ENCODE data around the gene MAPK7. TPM values are rescaled to one million over a fixed set of nuclear protein-coding genes. Genes with fewer than 3 reads are reported as not detected.

Gene MAPK7
- total RNA-seq, 4 donors from 2014 or later: 12.9 to 25.2 (median 21.9) TPM

DNA sequence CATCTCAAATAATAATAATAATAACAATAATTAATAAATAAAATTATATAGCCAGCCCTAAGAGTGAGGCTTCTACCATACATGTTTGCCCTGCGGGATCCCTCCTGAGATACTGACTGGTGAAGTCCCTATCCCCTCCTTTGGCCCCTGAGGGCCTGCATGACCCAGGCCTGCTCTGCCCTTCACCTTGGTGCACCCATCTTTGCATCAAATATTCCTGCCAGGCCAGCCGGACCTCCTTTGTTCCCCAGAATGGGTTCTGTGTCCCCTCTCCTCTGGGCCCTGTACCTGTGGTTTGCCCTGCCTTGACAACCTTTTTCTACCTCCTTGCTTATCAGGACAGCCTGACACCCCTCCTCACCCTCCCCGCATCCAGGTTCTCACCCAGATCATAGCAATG is 30.8 kb downstream of the MAPK7 start:
- DNase-seq (ENCODE audit: low spot score) (no peak), ATAC-seq (ENCODE audit: low FRiP score) (no peak)
- TF ChIP-seq, protein P1, sequence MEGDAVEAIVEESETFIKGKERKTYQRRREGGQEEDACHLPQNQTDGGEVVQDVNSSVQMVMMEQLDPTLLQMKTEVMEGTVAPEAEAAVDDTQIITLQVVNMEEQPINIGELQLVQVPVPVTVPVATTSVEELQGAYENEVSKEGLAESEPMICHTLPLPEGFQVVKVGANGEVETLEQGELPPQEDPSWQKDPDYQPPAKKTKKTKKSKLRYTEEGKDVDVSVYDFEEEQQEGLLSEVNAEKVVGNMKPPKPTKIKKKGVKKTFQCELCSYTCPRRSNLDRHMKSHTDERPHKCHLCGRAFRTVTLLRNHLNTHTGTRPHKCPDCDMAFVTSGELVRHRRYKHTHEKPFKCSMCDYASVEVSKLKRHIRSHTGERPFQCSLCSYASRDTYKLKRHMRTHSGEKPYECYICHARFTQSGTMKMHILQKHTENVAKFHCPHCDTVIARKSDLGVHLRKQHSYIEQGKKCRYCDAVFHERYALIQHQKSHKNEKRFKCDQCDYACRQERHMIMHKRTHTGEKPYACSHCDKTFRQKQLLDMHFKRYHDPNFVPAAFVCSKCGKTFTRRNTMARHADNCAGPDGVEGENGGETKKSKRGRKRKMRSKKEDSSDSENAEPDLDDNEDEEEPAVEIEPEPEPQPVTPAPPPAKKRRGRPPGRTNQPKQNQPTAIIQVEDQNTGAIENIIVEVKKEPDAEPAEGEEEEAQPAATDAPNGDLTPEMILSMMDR (IDR thresholded peaks at IDR 0.05): no peak

DNA sequence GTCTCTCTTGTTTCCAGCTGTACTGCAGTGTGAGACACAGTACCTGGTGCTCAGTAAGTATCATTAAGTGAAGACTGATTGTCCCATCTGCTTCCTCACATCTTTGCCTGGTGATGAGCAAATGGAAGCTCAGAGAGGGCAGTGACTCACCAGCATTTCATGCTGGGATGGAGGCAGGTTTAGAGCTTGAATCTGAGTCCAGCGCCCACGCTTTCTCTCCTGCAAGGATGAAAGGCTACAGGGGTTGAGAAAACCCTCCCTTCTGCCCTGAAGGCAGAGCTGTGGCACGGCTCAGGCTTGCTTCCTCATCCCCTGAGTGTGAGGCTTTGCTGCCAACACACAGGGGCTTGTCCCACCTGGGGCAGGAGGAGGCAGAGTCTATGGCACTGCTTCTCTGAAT is 31.2 kb downstream of the MAPK7 start:
- DNase-seq (ENCODE audit: low spot score) (no peak), ATAC-seq (ENCODE audit: low FRiP score) (no peak)
- TF ChIP-seq, protein P1 (IDR thresholded peaks at IDR 0.05): no peak

DNA sequence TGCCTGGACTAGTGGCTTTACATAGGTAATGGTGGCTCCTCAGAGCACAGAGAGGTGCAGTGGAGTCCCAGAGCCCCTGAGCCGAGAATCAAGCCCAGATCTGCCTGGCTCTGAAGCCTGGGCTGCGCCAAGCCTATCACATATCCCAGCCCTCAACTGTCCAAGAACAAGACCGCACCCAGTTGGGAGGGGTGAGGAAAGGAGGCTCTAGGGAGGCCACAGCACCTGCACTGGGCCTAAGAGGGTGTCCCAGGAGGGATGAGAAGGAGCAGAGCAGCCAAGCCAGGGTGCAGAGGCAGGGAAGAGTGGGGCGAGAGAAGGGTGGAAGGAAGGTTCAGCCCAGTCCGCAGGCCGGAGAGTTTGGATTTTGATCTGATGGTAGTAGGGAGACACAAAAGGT is 31.8 kb downstream of the MAPK7 start:
- ATAC-seq (ENCODE audit: low FRiP score): no peak
- no peak for DNase-seq (ENCODE audit: low spot score)
- TF ChIP-seq, protein P1 (IDR thresholded peaks at IDR 0.05): no peak

DNA sequence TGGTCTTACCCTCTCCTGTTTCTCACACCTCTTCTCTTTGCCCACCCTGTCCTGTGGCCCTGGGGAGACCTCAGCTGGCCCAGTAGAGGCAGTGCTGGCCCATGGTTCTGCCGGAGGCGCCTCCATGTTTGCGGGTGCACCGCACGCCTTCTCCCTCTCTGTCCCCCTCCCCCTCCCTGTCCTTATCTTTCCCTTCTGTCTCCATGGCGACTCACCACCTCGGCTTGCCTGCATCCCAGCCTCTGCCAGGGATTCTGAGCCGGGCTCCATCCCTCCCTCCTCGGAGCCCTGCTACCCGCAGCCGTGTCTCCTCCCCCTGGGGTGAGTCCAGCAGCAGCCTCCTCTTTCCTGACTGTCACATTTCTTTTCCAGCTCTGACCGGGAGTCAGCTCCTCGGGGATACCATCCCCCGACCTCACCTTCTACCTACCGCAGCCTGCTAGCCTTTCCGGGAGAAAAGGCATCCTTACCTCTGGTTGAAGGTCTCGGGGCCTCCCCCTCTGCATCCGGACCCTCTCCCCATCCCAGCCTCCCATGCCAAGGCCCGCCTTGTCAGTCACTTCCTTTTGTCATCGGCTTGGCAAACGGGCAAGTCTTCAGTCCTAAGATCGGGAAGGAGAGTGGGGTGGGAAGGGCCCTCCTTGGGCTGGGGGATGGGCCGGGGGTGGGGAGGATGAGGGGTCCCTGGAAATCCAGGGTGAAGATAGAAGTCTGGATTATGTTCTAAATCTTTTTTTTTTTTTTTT is 32.8 kb downstream of the MAPK7 start, which contains the start of gene RNF112:
Gene RNF112, plus strand, starts transcription at position 358 of the 746 bp plus-strand sequence. Its CDS starts 177 bp downstream, at position 535.
- DNase-seq (ENCODE audit: low spot score) (no peak), ATAC-seq (ENCODE audit: low FRiP score) (no peak)
- TF ChIP-seq, protein P1 (IDR thresholded peaks at IDR 0.05): no peak

DNA sequence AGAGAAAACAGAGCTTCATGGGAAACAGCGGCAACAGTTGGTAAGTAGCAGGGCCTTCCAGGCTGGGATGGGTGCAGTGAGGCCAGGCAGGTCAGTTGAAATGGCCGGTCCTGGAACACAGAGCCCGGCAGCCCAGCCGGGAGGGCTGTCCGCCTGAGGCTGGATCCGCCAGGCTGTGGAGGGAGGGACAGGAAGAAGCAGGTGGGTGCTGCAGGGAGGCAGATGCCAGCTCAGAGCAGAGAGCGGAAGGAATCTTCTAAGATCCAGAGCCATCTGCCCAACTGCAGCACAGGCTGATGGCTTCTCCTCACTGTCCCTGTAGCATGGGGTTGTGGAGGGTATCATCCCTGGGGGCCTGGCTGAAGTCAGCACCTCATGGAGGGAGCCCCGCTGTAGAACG is 33.3 kb downstream of the MAPK7 start:
- TF ChIP-seq, protein P1 (IDR thresholded peaks at IDR 0.05): no peak
- DNase-seq (ENCODE audit: low spot score) (no peak), ATAC-seq (ENCODE audit: low FRiP score) (no peak)

DNA sequence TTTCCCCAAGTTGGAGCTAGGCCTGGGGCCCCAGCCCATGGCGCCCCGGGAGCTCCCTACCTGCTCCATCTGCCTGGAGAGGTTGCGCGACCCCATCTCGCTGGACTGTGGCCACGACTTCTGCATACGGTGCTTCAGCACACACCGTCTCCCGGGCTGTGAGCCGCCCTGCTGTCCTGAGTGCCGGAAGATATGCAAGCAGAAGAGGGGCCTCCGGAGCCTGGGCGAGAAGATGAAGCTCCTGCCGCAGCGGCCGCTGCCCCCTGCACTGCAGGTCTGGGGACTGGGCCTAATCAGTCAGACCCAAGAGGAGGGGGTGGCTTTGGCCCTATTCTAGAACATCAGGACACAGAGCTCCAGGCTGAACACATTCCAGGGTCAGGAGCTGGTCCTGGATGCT is 34.2 kb downstream of the MAPK7 start:
- DNase-seq (ENCODE audit: low spot score) (no peak), ATAC-seq (ENCODE audit: low FRiP score) (no peak)
- TF ChIP-seq, protein P1 (IDR thresholded peaks at IDR 0.05): no peak

DNA sequence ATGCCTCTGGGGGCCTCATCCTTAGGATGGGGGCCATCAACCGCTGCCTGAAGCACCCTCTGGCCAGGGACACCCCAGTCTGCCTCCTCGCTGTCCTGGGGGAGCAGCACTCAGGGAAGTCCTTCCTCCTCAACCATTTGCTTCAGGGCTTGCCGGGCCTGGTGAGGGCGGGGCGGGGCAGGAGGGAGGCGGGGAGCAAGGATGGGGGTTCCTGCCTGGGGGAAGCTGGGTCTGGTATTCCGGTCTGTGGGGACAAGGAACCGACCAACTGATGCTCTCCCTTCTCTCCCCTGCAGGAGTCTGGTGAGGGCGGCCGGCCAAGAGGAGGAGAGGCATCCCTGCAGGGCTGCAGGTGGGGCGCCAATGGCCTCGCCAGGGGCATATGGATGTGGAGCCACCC is 34.7 kb downstream of the MAPK7 start:
- DNase-seq (ENCODE audit: low spot score): no peak

More for the DNA sequence above, 34.7 kb downstream of the MAPK7 start:
- TF ChIP-seq, protein P1 (IDR thresholded peaks at IDR 0.05): no peak
- no peak for ATAC-seq (ENCODE audit: low FRiP score)

Measured in omental fat pad (tissue), 4 donors.